Heart left ventricle (tissue), 16 donors: Measurements from ENCODE around the gene ECI1. TPM values are rescaled to one million over a fixed set of nuclear protein-coding genes. Genes with fewer than 3 reads are reported as not detected.
A peak's percentile ranks its signal among the peaks of the same experiment; 100 is the strongest.

Source experiments
- ATAC-seq, 4 donors: fragments of 200-7000 bp; cut with Tn5 transposase; one replicate each; pipeline ENCODE4 v1.9.1; 2020 to 2022; ENCODE audit warnings: moderate library complexity in 4 of 4, mild to moderate bottlenecking in 3 of 4, moderate number of reproducible peaks in 1 of 4
- DNase-seq, 5 donors: peaks; one replicate each; pipeline ENCODE4 v3.0.0-alpha.2; 2020
- H3K27ac ChIP-seq, 12 donors: fragments of 200-600 bp; sonication (generic) in 4 of 12; one replicate each; pipeline versions ENCODE4 v1.5.0 to v1.8.0; 2016 to 2022; ENCODE audit warnings: mild to moderate bottlenecking in 2 of 12
- H3K27me3 ChIP-seq, 9 donors: fragments of 200-600 bp; sonication (generic) in 2 of 9; one replicate each; pipeline versions ENCODE4 v1.5.1 to v1.8.0; 2016 to 2022; ENCODE audit warnings: mild to moderate bottlenecking in 3 of 9
- H3K36me3 ChIP-seq, 9 donors: fragments of 200-600 bp; sonication (generic) in 2 of 9; one replicate each; pipeline versions ENCODE4 v1.5.0 to v1.8.0; 2018 to 2022; ENCODE audit warnings: mild to moderate bottlenecking in 2 of 9
- H3K4me1 ChIP-seq, 12 donors: fragments of 200-600 bp; sonication (generic) in 4 of 12; one replicate each; pipeline versions ENCODE4 v1.5.0 to v1.8.0; 2016 to 2022; ENCODE audit warnings: mild to moderate bottlenecking in 3 of 12
- H3K4me3 ChIP-seq, 12 donors: fragments of 200-600 bp; sonication (generic) in 4 of 12; one replicate each; pipeline versions ENCODE4 v1.5.0 to v1.8.0; 2017 to 2022; ENCODE audit warnings: mild to moderate bottlenecking in 9 of 12, moderate library complexity in 4 of 12
- H3K9me3 ChIP-seq, 12 donors: fragments of 200-600 bp; sonication (generic) in 4 of 12; one replicate each; pipeline versions ENCODE4 v1.5.0 to v1.8.0; 2016 to 2022; ENCODE audit warnings: mild to moderate bottlenecking in 1 of 12
- CTCF ChIP-seq, 12 donors: fragments of 200-600 bp; sonication (generic) in 4 of 12; IDR thresholded peaks; one replicate each; pipeline versions ENCODE4 v1.5.0 to v1.8.0; 2018 to 2022; ENCODE audit warnings: antibody characterized with exemption in 12 of 12, mild to moderate bottlenecking in 5 of 12
- POLR2A ChIP-seq, 2 donors: fragments of 450-650 bp; IDR thresholded peaks; one replicate each; pipeline ENCODE4 v1.6.1; 2017; ENCODE audit warnings: antibody characterized with exemption in 2 of 2, mild to moderate bottlenecking in 2 of 2, moderate library complexity in 2 of 2
- WGBS, 4 donors: extraction: QIAGEN DNeasy Blood & Tissue Kit in 2 of 4; methylation state at CpG; one replicate each; pipeline versions ENCODE4 v1.1.5 to v1.1.7; 2013 to 2018; 5-methylcytosine and 5-hydroxymethylcytosine counted together
- intact Hi-C, 10 donors: fragments of 100-400 bp; cut with DNase I; formaldehyde crosslinking; loops; one replicate each; pipeline versions ENCODE4 v1.11.1 to v1.14.2; 2022
- polyA plus RNA-seq, 2 donors: library from polyadenylated mRNA; stranded (reverse); fragments of 200-250 nt; gene quantifications; one replicate each; pipeline ENCODE4 v1.2.3, GENCODE V29; 2013
- total RNA-seq, 9 donors: library from RNA; depleted of rRNA in 2 of 9; stranded (reverse); fragments of >200 nt in 2 of 9; fragmentation: NEBNext Ultra II Directional in 3 of 9; extraction: Animal tissue kit (Norgen Biotek cat#: 25700) in 3 of 9; gene quantifications; one replicate each; pipeline versions ENCODE4 v1.1.0 to v1.2.4, GENCODE V29; 2016 to 2023
- donor health status: ischemic (EF 13 %, LVEDD 7.1; RV severe dilation, severe dysfunction).
- donor health status: healthy with polysubstance abuse.
- donor health status: DM: no; HTN: yes; CAD: no.
- donor health status: DM: no; HTN: no; CAD: no.
- donor health status: ischemic (EF 25% LVEDD 6.9; RV normal size, moderate dysfunction).
- donor health status: ischemic (EF 25% LVEDD 5.7; RV mildly dilated, moderate dysfunction).
- donor health status: healthy.
- donor health status: DM: yes; HTN: yes; CAD: no.
- donor health status: ischemic (EF 35%, LVEDD 5.7; RV mildly dilated, moderate dysfunction).
- donor health status: nonischemic (EF 11% LVEDD 7.7; RV severe dilation, severe dysfunction).
- donor health status: DM: yes; HTN: yes; CAD: no.
- donor health status: PGD.
- donor health status: ischemic (EF 29% LVEDD 5.4; RV normal size, mild dysfunction).
- donor health status: nonischemic (EF 23%, LVEDD 6.1; RV moderate dilation, normal function).

ECI1 gene
- total and polyA plus RNA-seq, 11 donors, result 84.6 to 340 (median 143) TPM

GRCh38 chr16:2237102-2237482 lies 14.3 kb downstream of the ECI1 start:
- H3K27ac ChIP-seq, result no peak overlapping the region
- WGBS, 4 donors, result 5 to 7% methylated on average over 40 of the region's 40 CpGs; no CpG with 5 or more reads in 2 of the 4 donors

GRCh38 chr16:2236337-2237101 lies 14.9 kb downstream of the ECI1 start, which contains the start of gene DNASE1L2:
TSS of gene DNASE1L2 (plus strand) at chr16:2236444. CDS start at chr16:2236817, 373 bp downstream.
- TF ChIP-seq CTCF (IDR thresholded peaks at IDR 0.05) (no peak), POLR2A (IDR thresholded peaks at IDR 0.05) (no peak)
- ATAC-seq, result peak in 3 of 4 donors; percentile 23 to 51 (median 36)
- peaks cover 3 to 62% (median 52%) of the 10 kb centered on the region in 9 donors for H3K36me3 ChIP-seq
- DNase-seq, result no peak
- H3K4me3 ChIP-seq, result peak within 1 kb of the TSS in 10 of 12 donors; percentile 19 to 48 (median 38)
- intact Hi-C loops, result no loop called here
- 0 to 6% (median 4%) methylated on average over 18 to 64 of the region's 64 CpGs for WGBS, 4 donors
- peaks cover 0 to 24% (median 6%) of the 10 kb centered on the region in 9 donors for H3K27me3 ChIP-seq
- no peaks in the 10 kb centered on the region for H3K9me3 ChIP-seq
- peaks cover 0 to 31% (median 23%) of the 10 kb centered on the region in 12 donors for H3K4me1 ChIP-seq
- no peak within 1 kb of the TSS for H3K27ac ChIP-seq

More at GRCh38 chr16:2237102-2237482, 14.3 kb downstream of the ECI1 start:
- no peak for DNase-seq
- TF ChIP-seq POLR2A (IDR thresholded peaks at IDR 0.05) (no peak), CTCF (IDR thresholded peaks at IDR 0.05) (no peak)
- peaks cover 3 to 62% (median 51%) of the 10 kb centered on the region in 9 donors for H3K36me3 ChIP-seq
- H3K27me3 ChIP-seq, result peaks cover 0 to 24% (median 6%) of the 10 kb centered on the region in 9 donors
- no peak for ATAC-seq
- peaks cover 0 to 31% (median 23%) of the 10 kb centered on the region in 12 donors for H3K4me1 ChIP-seq
- H3K4me3 ChIP-seq, result peak overlapping the region in 10 of 12 donors; percentile 19 to 48 (median 38)
- no peaks in the 10 kb centered on the region for H3K9me3 ChIP-seq
- intact Hi-C loops, result no loop called here

GRCh38 chr16:2235695-2236336 lies 15.6 kb downstream of the ECI1 start:
- DNase-seq, result no peak
- Histone ChIP-seq H3K36me3 (peaks cover 3 to 64% (median 56%) of the 10 kb centered on the region in 9 donors), H3K4me3 (peak overlapping the region in 3 of 12 donors; percentile 38 to 48 (median 44)), H3K27ac (no peak overlapping the region), H3K27me3 (peaks cover 0 to 24% (median 6%) of the 10 kb centered on the region in 9 donors), H3K9me3 (no peaks in the 10 kb centered on the region), H3K4me1 (peaks cover 0 to 31% (median 23%) of the 10 kb centered on the region in 12 donors)
- TF ChIP-seq CTCF (IDR thresholded peaks at IDR 0.05) (no peak), POLR2A (IDR thresholded peaks at IDR 0.05) (no peak)
- WGBS, 4 donors, result 70 to 91% (median 80%) methylated on average over 14 to 19 of the region's 19 CpGs
- intact Hi-C loops, result no loop called here
- no peak for ATAC-seq

GRCh38 chr16:2235234-2235651 lies 16.1 kb downstream of the ECI1 start:
- peaks cover 0 to 31% (median 23%) of the 10 kb centered on the region in 12 donors for H3K4me1 ChIP-seq
- H3K36me3 ChIP-seq, result peaks cover 3 to 66% (median 58%) of the 10 kb centered on the region in 9 donors
- DNase-seq, result no peak
- no peak overlapping the region for H3K4me3 ChIP-seq
- WGBS, 4 donors, result 90 to 95% (median 94%) methylated on average over 11 to 28 of the region's 28 CpGs
- ATAC-seq, result no peak
- H3K27ac ChIP-seq, result no peak overlapping the region
- H3K27me3 ChIP-seq, result peaks cover 0 to 24% (median 6%) of the 10 kb centered on the region in 9 donors
- TF ChIP-seq CTCF (IDR thresholded peaks at IDR 0.05) (no peak), POLR2A (IDR thresholded peaks at IDR 0.05) (no peak)
- intact Hi-C loops, result no loop called here
- H3K9me3 ChIP-seq, result no peaks in the 10 kb centered on the region
